ENCODE measurements around the gene CUX1.

The CUX1 gene

GRCh38 chr7:102270178-102270887 lies 452.9 kb downstream of the CUX1 start:
- TF ChIP-seq, protein P1, sequence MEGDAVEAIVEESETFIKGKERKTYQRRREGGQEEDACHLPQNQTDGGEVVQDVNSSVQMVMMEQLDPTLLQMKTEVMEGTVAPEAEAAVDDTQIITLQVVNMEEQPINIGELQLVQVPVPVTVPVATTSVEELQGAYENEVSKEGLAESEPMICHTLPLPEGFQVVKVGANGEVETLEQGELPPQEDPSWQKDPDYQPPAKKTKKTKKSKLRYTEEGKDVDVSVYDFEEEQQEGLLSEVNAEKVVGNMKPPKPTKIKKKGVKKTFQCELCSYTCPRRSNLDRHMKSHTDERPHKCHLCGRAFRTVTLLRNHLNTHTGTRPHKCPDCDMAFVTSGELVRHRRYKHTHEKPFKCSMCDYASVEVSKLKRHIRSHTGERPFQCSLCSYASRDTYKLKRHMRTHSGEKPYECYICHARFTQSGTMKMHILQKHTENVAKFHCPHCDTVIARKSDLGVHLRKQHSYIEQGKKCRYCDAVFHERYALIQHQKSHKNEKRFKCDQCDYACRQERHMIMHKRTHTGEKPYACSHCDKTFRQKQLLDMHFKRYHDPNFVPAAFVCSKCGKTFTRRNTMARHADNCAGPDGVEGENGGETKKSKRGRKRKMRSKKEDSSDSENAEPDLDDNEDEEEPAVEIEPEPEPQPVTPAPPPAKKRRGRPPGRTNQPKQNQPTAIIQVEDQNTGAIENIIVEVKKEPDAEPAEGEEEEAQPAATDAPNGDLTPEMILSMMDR (IDR thresholded peaks at IDR 0.05; ENCODE audit: insufficient read depth, low read length, missing control alignments): no peak
- DNase-seq (ENCODE audit: low read depth, low spot score): no peak
- H3K4me3 ChIP-seq (ENCODE audit: low read depth, low read length): no peak overlapping the region
- CTCF ChIA-PET: interaction anchor here (0.7 to 6.2 kb wide), 11 partner anchors 13 to 906 kb away, joined by 3 to 98 read pairs (median 6); no protein-coding TSS in a partner anchor
- POLR2A ChIA-PET: no interaction called here

DNA sequence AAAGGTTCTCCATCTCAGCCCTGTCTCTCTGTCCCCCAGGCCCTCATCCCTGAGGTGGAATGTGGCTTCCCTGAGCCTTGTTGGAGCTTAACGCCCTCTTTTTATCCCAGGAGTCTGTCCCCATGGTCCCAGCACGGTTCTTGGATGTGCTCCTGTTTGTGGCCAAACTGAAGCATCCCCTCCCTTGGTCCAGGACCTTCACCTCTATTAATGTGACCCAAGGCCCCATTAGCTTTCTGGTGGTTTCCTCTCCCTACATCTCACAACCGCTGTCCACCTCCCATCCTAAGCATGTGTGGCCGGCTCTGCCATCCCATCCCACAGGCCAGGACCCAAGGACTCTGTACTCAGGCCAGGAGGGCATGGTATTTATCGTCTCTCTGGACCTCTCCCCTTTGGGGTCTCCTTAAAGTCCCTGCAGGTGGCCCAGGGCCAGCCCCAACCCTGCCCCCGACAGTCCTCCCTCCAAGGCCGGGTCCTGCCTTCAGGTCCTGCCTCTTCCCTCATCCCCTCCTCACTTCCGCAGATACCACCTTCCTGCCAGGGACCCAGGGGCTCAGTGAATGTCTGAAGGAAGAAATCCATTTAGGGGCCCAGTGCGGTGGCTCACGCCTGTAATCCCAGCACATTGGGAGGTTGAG lies 453.9 kb downstream of the CUX1 start:
- DNase-seq (ENCODE audit: low read depth, low spot score): no peak
- TF ChIP-seq, protein P1 (IDR thresholded peaks at IDR 0.05; ENCODE audit: insufficient read depth, low read length, missing control alignments): no peak
- POLR2A ChIA-PET: no interaction called here
- CTCF ChIA-PET: interaction anchor here (0.8 to 6.2 kb wide), 19 partner anchors 12 to 907 kb away, joined by 3 to 98 read pairs (median 3); partner anchors contain the start of gene PRKRIP1
- no peak overlapping the region for H3K4me3 ChIP-seq (ENCODE audit: low read depth, low read length)

GRCh38 chr7:102272075-102272916 lies 454.9 kb downstream of the CUX1 start:
- CTCF ChIA-PET: interaction anchor here (0.7 to 6.2 kb wide), 34 partner anchors 8 to 1125 kb away, joined by 3 to 98 read pairs (median 4); partner anchors contain the start of gene PRKRIP1
- no peak overlapping the region for H3K4me3 ChIP-seq (ENCODE audit: low read depth, low read length)
- TF ChIP-seq, protein P1 (IDR thresholded peaks at IDR 0.05; ENCODE audit: insufficient read depth, low read length, missing control alignments): peak; percentile 88
- POLR2A ChIA-PET: no interaction called here
- DNase-seq (ENCODE audit: low read depth, low spot score): peak; percentile 19

GRCh38 chr7:102272917-102273748 lies 455.7 kb downstream of the CUX1 start:
- TF ChIP-seq, protein P1 (IDR thresholded peaks at IDR 0.05; ENCODE audit: insufficient read depth, low read length, missing control alignments): no peak
- ChIA-PET CTCF (interaction anchor here (0.6 to 6.2 kb wide), 31 partner anchors 8 to 1126 kb away, joined by 3 to 98 read pairs (median 4); partner anchors contain the start of gene PRKRIP1), POLR2A (interaction anchor here (1.3 kb wide), 1 partner anchor 123 kb away, joined by 3 read pairs; the partner anchor contains the start of gene PRKRIP1)
- H3K4me3 ChIP-seq (ENCODE audit: low read depth, low read length): no peak overlapping the region
- DNase-seq (ENCODE audit: low read depth, low spot score): no peak

DNA sequence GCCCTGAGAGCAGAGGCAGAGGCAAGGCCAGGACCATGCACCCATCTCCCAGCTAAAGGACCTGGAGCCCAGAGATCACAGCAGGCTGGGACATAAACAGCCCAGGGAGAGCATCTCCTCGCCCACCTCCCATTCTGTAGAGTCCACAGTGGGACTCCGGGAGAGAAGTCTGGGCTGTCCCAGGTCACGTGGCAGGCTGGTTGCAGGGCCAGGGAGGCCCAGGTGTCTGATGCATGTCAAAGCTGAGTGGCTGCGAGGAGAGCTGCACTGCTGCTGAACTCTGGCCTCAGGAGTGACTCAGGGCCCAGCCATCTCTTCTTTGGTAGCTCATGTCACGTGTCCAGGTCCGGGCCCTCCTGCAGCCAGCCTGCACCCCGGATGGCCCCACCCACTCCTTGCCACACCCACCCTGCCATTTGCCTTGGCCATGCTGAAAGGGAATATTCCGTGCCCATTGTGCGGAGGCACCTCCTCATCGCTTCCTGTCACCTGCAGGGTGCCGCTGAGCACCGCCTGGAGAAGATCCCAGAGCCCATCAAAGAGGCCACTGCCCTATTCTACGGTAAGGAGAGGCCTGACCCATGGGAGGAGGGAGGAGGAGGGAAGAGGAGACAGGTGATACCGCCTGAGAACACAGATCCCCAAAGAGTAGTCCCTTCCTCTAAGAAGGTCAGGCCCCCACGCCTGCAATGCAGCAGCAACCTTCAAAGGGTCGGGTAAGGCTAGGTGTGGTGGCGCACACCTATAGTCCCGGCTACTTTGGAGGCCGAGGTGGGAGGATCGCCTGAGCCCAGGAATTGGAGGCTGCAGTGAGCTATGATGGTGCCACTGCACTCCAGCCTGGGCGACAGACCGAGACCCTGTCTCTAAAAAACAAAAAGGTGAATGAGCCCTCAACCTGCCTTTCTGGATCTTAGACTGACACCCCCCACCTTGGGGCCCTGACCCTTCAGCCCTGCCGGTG lies 456.6 kb downstream of the CUX1 start:
- H3K4me3 ChIP-seq (ENCODE audit: low read depth, low read length): no peak overlapping the region
- TF ChIP-seq, protein P1 (IDR thresholded peaks at IDR 0.05; ENCODE audit: insufficient read depth, low read length, missing control alignments): no peak
- no peak for DNase-seq (ENCODE audit: low read depth, low spot score)
- CTCF ChIA-PET: interaction anchor here (0.6 to 6.2 kb wide), 13 partner anchors 8 to 737 kb away, joined by 3 to 98 read pairs (median 4); no protein-coding TSS in a partner anchor
- POLR2A ChIA-PET: interaction anchor here (1.3 kb wide), 1 partner anchor 122 kb away, joined by 3 read pairs; the partner anchor contains the start of gene PRKRIP1
